ENCODE data around the gene ELL2.
"Not testable (repeated sequence)": the region's sequence is repeated elsewhere in the genome, so short reads cannot be mapped to it uniquely, and the experiment has no call there.

The ELL2 gene

DNA sequence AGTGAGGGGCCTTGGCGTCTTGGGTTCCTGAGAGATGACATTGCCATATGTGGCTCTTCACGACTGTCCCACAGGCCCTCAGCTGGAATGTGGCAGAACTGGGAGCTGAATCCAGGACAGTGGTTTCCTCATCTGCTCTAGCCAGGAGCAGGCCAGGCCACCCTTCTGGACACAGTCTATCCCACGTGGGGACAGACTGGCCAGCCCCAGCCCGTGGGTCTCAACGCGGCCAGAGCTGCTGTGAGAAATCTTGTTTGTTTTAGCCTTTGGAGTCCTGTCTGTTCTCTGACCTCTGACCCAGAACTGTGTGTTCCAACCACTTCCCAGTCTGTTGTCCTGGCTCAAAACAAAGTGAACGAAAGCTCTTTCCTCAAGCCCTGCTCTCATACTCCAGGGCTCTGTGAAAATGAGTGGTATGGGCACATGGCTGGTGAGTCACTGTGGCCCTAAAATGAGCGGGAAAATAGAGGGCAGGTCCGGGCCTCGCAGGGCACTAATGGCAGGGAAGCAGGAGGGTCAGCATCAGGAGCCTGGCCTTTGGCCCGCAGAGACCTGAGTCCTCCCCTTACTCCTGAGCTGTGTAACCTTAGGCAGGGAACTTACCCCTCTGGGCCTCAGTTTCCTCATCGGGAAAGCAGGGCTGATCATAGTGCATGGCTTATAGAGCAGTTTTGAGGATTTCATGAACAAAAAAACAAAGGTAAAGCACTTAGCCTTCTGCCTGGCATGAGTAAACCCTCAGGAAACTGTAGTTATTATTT is 104.3 kb downstream of the ELL2 start:
- H3K9me3 ChIP-seq: no peaks in the 10 kb centered on the region
- H3K36me3 ChIP-seq: no peaks in the 10 kb centered on the region
- no peak for DNase-seq
- no peaks in the 10 kb centered on the region for H3K27me3 ChIP-seq
- no peaks in the 10 kb centered on the region for H3K4me1 ChIP-seq
- H3K4me3 ChIP-seq (ENCODE audit: low read depth, low read length): no peak overlapping the region
- TF ChIP-seq CTCF (IDR thresholded peaks at IDR 0.05; ENCODE audit: low read depth, low read length): no peak

GRCh38 chr5:95856501-95856981 is 105.1 kb downstream of the ELL2 start:
- DNase-seq: no peak
- TF ChIP-seq CTCF (IDR thresholded peaks at IDR 0.05; ENCODE audit: low read depth, low read length): no peak
- H3K36me3 ChIP-seq: no peaks in the 10 kb centered on the region
- H3K9me3 ChIP-seq: no peaks in the 10 kb centered on the region
- no peaks in the 10 kb centered on the region for H3K4me1 ChIP-seq
- no peaks in the 10 kb centered on the region for H3K27me3 ChIP-seq
- H3K4me3 ChIP-seq (ENCODE audit: low read depth, low read length): no peak overlapping the region

DNA sequence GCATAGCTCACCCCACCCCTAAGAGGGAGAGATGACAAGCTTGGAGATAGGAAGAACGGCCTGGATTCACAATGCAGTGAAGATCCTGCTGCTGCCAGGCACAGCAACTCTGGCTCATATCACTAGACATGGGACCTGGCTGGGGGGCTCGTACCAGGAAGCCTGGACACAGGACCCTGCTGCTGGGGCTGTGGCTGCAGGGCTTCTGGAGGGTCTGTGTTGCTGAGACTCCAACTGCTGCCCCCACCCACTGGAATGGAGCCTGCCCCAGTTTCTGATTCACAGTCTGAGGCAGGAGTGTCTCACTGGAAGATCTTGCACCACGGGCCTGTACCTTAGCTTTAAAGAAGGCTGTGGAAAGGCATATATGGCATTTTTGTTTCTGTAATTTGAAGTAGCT is 108.2 kb downstream of the ELL2 start:
- Histone ChIP-seq H3K4me1 (no peaks in the 10 kb centered on the region), H3K9me3 (no peaks in the 10 kb centered on the region), H3K36me3 (no peaks in the 10 kb centered on the region), H3K27me3 (no peaks in the 10 kb centered on the region), H3K4me3 (ENCODE audit: low read depth, low read length) (no peak overlapping the region)
- TF ChIP-seq CTCF (IDR thresholded peaks at IDR 0.05; ENCODE audit: low read depth, low read length): no peak
- DNase-seq: no peak

DNA sequence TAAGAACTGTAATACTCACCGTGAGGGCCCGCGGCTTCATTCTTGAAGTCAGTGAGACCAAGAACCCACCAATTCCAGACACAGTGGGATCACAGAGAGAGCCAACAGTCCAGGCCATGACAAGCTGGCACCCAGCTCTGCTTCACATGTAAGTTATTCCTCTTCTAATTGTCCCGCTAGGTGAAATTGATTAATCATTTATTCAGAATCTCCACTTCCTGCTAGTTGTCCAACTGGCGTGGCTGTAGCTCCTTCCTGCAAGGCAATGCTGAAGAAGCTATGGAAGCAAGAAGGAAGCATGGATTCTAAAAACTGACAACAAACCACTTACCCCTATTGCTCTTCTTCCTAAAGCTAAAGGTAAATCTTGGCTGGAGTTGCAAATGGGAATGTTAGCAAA is 109.1 kb downstream of the ELL2 start:
- DNase-seq: no peak
- Histone ChIP-seq H3K9me3 (no peaks in the 10 kb centered on the region), H3K27me3 (no peaks in the 10 kb centered on the region), H3K4me3 (ENCODE audit: low read depth, low read length) (no peak overlapping the region), H3K4me1 (no peaks in the 10 kb centered on the region), H3K36me3 (no peaks in the 10 kb centered on the region)
- no peak for TF ChIP-seq CTCF (IDR thresholded peaks at IDR 0.05; ENCODE audit: low read depth, low read length)

DNA sequence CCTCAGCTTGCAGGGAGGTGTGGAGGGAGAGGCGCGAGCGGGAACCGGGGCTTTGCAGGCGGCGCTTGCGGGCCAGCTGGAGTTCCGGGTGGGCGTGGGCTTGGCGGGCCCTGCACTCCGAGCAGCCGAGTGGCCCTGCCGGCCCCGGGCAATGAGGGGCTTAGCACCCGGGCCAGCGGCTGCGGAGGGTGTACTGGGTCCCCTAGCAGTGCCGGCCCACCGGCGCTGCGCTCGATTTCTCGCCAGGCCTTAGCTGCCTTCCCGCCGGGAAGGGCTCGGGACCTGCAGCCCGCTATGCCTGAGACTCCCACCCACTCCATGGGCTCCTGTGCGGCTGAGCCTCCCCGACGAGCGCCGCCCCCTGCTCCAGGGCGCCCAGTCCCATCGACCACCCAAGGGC is 110.5 kb downstream of the ELL2 start:
- not testable (repeated sequence) for DNase-seq; H3K27me3 ChIP-seq; H3K9me3 ChIP-seq; H3K4me1 ChIP-seq; H3K4me3 ChIP-seq (ENCODE audit: low read depth, low read length); H3K36me3 ChIP-seq

DNA sequence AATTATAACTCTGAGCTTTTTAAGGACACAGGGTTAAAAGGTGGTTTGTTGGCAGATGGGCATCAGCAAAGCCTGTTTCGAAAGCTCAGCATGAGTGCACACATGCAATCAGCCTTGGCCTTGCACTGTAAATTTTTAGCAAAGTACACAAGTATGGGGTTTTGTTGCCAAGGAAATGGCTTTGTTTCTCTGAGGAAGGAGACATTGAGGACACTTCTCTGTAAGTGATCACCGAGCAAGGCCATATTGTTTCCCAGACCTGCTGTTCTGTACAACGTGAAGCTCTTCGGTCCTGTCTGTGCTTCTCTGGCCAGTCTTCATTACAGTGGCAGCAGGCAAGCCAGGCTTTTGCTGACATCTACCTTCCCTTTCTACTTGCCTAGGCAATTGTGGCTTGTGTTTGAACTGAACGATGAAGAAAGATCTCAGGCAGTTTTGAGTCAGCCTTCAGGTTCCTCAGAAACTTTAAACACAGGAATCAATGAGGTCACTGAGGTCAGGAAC is 111.2 kb downstream of the ELL2 start:
- no peak for DNase-seq

More for the DNA sequence above, 111.2 kb downstream of the ELL2 start:
- Histone ChIP-seq H3K4me3 (ENCODE audit: low read depth, low read length) (no peak overlapping the region), H3K4me1 (peaks cover 2% of the 10 kb centered on the region), H3K36me3 (no peaks in the 10 kb centered on the region), H3K27me3 (no peaks in the 10 kb centered on the region), H3K9me3 (no peaks in the 10 kb centered on the region)
- no peak for TF ChIP-seq CTCF (IDR thresholded peaks at IDR 0.05; ENCODE audit: low read depth, low read length)

All from BE2C (cell line).